Measurements from ENCODE around the gene ITGA2B.
A peak's percentile ranks its signal among the peaks of the same experiment; 100 is the strongest.
"Not testable (repeated sequence)": the region's sequence is repeated elsewhere in the genome, so short reads cannot be mapped to it uniquely, and the experiment has no call there.

The ITGA2B gene

DNA sequence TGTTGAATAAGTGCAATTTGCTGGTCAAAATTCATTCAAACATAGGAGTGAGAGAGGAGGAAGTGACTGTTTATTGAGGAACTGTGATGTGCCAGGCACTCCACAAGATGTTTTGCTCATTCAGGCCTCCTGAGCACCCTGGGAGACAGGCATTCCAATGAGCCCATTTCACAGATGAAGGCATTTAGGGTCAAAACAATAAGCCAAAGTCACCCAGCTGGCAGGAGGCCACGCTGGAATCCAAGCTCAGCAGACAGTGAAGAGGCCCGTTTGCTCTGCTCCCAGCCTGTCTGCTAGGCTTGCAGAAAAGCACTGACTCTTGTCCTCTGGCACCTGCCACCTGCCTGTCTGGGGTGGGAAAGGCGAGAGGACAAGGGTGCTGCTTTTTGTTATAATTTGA is 54.7 kb downstream of the ITGA2B start:
- TF ChIP-seq, protein P1, sequence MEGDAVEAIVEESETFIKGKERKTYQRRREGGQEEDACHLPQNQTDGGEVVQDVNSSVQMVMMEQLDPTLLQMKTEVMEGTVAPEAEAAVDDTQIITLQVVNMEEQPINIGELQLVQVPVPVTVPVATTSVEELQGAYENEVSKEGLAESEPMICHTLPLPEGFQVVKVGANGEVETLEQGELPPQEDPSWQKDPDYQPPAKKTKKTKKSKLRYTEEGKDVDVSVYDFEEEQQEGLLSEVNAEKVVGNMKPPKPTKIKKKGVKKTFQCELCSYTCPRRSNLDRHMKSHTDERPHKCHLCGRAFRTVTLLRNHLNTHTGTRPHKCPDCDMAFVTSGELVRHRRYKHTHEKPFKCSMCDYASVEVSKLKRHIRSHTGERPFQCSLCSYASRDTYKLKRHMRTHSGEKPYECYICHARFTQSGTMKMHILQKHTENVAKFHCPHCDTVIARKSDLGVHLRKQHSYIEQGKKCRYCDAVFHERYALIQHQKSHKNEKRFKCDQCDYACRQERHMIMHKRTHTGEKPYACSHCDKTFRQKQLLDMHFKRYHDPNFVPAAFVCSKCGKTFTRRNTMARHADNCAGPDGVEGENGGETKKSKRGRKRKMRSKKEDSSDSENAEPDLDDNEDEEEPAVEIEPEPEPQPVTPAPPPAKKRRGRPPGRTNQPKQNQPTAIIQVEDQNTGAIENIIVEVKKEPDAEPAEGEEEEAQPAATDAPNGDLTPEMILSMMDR (IDR thresholded peaks at IDR 0.05; ENCODE audit: low read depth, low read length): no peak
- no peak for DNase-seq (ENCODE audit: low read depth in 2 of 2)
- no peak overlapping the region for H3K4me3 ChIP-seq (replicated peaks in 1 of 2; ENCODE audit: low read depth in 2 of 2, low read length in 2 of 2)

DNA sequence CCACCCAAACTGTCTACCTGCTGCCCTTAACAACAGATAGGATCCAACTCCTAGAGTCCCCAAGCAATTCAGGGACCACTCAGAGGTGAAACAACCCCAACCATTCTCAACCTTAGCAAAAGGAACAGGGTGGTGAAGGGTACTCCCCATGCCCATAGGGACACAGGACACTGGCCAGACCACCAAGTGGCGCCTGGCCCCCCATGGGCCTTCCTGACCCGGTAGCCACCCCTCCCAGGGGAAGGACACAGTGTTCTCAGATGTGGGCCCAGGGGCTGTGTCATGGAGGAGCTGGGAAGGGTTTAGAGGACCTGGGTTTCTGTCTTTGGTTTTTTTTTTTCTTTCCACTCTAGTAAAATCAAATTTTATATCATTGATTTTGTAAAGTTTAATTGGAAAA is 55.1 kb downstream of the ITGA2B start:
- H3K4me3 ChIP-seq (replicated peaks in 1 of 2; ENCODE audit: low read depth in 2 of 2, low read length in 2 of 2): no peak overlapping the region
- no peak for DNase-seq (ENCODE audit: low read depth in 2 of 2)
- TF ChIP-seq, protein P1 (IDR thresholded peaks at IDR 0.05; ENCODE audit: low read depth, low read length): no peak

DNA sequence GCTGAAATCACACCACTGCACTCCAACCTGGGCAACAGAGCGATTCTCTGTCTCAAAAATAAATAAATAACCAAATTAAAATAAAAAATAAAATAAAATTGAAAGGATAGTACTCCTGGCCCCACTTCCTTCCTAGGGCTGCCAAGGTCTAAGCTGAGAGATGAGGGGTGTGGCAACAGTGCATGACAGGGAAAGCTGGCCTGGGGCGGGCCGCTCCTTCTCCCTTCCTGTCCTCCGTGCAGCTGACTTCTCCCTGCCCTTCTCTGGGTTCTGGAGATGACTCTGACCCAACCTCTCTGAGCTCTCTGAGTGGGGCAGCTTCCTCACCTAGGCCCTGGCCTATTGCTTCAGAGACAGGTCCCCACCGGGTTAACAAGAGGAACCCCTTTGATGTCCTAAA is 56.1 kb downstream of the ITGA2B start:
- DNase-seq (ENCODE audit: low read depth in 2 of 2): no peak
- H3K4me3 ChIP-seq (replicated peaks in 1 of 2; ENCODE audit: low read depth in 2 of 2, low read length in 2 of 2): no peak overlapping the region
- TF ChIP-seq, protein P1 (IDR thresholded peaks at IDR 0.05; ENCODE audit: low read depth, low read length): no peak

DNA sequence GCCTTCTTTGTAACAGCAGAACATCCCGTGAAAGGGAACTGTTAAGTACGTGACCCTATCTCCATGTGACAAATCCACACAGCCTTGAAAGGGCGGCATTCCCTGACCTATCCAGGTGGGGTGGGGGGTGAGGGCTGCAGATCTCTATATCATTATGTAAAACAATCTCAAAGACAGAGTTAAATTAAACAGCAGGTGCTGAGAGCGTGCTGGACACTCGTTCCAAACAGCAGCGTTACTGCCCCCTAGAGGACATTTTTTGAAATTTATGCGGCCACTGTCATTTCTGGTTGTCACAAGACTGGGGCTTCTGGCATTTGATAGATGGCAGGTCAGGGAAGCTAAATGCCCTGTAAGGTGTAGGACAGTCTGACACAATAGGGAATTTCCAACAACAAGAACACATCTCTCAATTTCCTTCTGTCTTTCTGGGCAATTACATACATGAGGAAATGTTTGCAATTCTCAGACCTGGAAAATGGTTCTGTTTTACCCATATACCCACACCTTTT is 58.1 kb downstream of the ITGA2B start:
- TF ChIP-seq, protein P1 (IDR thresholded peaks at IDR 0.05; ENCODE audit: low read depth, low read length): peak; percentile 72
- H3K4me3 ChIP-seq (replicated peaks in 1 of 2; ENCODE audit: low read depth in 2 of 2, low read length in 2 of 2): no peak overlapping the region
- peak; percentile 77 to 83 for DNase-seq (ENCODE audit: low read depth in 2 of 2)

DNA sequence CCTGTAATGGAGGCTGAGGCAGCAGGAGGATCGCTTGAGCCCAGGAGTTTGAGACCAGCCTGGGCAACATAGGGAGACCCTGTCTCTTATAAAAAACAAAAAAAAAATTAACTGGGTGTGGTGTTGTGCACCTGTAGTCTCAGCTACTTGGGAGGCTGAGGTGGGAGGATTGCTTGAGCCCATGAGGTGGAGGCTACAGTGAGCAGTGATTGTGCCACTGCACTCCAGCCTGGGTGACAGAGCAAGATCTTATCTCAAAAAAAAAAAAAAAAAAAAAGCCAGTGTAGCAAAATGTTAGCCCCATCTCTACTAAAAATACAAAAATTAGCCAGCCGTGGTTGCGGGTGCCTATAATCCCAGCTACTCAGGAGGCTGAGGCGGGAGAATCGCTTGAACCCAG is 59.2 kb downstream of the ITGA2B start:
- H3K4me3 ChIP-seq (replicated peaks in 1 of 2; ENCODE audit: low read depth in 2 of 2, low read length in 2 of 2); DNase-seq (ENCODE audit: low read depth in 2 of 2): not testable (repeated sequence)

DNA sequence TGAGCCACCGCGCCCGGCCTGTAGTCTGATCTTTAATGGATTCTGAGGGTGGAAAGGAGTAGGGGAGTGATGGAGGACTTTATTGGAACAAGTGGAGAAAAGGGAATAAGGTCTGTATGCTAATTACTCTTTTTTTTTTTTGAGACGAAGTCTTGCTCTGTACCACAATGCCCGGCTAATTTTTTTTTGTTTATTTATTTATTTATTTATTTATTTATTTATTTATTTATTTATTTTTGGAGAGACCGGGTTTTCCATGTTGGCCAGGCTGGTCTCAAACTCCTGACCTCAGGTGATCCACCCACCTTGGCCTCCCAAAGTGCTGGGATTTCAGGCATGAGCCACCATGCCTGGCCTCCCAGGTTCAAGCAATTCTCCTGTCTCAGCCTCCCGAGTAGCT is 59.9 kb downstream of the ITGA2B start:
- H3K4me3 ChIP-seq (replicated peaks in 1 of 2; ENCODE audit: low read depth in 2 of 2, low read length in 2 of 2); DNase-seq (ENCODE audit: low read depth in 2 of 2): not testable (repeated sequence)

DNA sequence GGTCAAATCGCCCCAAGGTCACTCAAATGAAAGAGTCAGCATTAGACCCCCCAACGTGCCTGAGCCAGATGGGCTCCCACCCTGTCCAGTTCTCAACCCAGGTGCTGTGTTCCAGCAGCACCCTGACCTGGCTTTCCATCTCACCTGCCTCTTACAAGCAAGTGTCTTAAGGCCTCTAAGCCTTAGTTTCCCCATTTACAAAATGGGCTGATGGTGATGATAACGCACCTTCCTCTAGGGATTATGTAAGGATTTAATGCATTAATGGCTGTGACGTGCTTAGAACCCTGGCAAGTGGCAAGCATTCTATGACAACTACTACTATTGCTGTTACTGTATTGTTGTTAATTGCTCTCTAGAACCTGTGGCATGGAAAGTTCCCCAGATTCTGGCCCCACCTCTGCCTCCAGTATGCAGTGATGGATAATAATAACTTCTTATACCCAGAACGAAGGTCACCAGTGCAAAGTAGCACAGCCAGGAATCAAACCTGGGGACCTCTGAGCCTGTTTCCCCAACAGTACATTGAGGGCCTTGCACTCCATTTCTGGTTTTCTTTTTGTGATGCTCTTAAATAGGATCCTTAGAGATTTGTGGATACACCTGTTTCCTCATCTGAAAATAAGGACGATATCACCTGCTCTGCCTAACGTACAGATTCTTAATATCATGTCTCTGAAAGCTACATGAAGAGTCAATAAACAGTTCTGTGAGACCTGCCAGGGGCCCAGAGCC is 61.6 kb downstream of the ITGA2B start:
- DNase-seq (ENCODE audit: low read depth in 2 of 2): no peak
- no peak overlapping the region for H3K4me3 ChIP-seq (replicated peaks in 1 of 2; ENCODE audit: low read depth in 2 of 2, low read length in 2 of 2)
- TF ChIP-seq, protein P1 (IDR thresholded peaks at IDR 0.05; ENCODE audit: low read depth, low read length): no peak

All from cardiac fibroblast (primary cell).